GM11168 (cell line): ENCODE data around the gene VAV3.
"Not testable (repeated sequence)": the region's sequence is repeated elsewhere in the genome, so short reads cannot be mapped to it uniquely, and the experiment has no call there.

Experiments
- in situ Hi-C: fragments of 300-500 bp; cut with MboI; formaldehyde crosslinking; loops from one replicate; pipeline ENCODE4 v1.12.0; 2022; ENCODE audit warnings: low sequenced_read_pairs; ENCODE audit not compliant: unreplicated experiment

Gene VAV3

DNA sequence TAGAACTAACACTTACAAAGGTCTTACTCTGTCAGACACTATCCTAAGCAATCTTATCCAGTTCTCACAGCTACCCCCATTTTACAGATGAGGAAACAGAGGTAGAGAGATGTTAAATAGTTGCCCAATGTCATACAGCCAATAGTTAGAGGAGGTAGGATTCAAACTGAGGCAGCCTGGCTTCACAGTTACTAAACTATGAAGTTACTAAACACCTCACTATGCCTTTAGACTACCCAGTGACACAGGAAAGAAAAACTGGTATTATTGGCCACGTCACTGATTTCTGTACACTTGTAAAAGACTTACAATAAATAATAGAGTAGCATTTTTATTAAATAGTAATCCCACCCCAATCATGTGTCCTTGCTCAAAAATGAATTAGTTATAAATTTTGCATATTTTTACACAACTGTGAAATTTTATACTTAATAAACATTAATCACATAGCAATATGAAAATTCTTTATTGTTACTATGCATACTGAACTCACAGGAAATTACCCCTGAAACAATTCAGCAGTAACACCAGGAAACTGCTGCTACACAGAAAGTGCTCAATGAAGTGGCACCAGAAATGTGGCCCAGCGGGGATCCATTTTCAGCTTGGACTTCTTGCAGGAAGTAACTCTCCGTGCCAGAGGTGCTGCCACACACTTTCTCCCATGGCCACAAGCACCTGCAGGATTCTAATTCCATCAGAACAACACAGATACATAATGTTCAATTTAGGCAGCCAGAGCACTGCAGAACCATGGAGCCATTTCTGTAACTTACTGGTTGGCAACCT, 69.4 kb downstream of the VAV3 start:
- in situ Hi-C loops, result no loop called here

DNA sequence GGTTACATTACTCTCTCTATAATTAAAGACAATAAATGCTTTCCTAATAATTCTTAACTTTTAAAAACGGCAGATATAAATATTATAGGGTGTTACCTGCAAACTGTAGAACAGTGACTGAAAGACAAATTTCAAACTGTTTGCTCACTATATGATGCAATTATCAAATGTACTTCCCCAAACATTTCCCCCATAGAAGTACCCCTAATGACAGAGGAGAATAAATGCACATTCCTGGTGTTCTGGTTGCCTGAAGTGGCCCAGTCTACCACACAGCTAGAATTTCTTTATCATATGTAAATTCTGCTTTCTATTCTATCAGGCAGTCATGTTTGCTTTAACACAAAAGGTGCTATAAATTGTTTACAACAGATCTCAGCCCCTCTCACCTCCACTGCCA, 70.4 kb downstream of the VAV3 start:
- in situ Hi-C loops, result no loop called here

DNA sequence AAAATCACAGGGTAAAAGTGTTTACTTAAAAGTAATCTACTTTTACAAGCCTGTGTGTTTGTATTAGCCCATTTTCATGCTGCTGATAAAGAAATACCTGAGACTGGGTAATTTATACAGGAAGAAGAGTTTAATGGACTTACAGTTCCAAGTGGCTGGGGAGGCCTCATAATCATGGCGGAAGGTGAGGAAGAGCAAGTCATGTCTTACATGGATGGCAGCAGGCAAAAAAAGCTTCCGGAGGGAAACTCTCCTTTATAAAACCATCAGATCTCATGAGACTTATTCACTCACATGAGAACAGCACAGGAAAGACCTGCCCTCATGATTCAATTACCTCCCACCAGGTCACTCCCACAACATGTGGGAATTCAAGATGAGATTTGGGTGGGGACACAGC, 71.6 kb downstream of the VAV3 start:
- in situ Hi-C loops, result not testable (repeated sequence)

DNA sequence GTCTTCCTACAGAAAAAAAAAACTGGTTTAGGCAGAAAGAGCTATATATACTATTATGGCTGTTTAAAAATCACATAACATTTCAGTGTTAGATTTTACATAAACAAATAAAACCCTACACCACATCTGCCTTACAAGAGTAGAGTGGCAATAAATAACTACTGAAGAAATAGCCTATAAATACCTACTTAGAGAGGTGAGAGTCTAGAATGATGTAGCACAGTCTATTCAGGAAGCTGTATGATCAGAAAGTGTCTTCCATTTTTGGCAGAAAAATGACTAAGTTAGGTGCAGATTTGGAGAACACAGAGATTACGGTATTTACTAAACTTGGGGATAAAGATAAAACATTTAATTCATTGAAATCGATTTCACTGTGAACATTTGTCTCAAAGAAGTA, 75.5 kb downstream of the VAV3 start:
- in situ Hi-C loops, result no loop called here

DNA sequence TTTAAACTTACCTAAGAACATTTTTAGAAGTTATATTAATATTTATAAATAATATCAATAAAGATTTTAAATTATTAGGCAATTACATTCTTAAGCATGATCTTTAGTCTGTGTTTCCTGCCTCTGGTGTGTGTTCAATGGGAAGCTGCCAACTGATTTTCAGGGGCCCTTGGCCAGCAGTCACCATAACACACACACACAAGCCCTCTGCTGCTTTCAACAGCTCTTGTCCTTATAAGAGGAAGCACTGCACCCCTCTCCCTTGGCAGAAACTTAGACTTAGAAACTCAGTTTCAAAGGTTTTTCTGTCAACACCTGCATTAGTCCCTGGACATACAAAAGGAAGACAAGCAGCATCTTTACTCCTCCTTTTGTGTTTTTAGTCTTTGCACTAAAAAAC, 81.4 kb downstream of the VAV3 start:
- in situ Hi-C loops, result no loop called here

DNA sequence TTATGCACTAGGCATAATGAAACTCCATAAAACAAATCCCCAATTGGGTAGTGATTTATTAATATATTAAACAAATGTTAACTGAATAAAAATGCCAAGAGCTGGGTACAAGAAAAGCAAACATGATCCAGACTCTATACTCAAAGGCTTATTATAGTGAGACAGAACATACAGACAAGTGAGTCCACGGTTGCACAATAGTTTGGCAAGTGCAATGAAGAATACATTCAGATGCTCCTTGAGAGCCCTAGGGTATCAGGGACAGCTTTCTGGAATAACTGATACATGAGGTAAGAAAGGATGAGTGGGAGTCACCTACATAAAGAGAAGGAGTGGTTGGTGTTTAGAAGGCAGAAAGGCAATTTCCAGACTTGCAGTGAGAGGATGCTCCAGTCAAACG, 85.1 kb downstream of the VAV3 start:
- in situ Hi-C loops, result no loop called here

DNA sequence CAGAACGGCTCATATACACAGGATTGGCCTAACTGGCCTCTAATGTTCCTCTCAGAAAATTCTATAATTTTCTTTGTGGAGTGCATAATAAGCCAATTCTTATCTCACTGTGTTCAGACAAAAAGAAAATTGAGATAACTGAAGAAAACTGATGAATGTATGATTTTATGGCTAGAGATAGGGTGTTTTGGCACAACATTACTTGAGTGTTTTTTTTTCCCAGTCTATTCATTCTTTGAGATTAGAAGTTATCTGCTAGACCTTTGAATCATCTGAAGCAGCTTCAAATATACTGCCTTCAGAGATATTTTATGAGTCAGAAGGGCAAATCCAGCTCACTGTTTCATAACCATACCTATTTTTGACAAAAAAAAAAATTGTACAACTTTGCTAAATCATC, 85.6 kb downstream of the VAV3 start:
- in situ Hi-C loops, result no loop called here

DNA sequence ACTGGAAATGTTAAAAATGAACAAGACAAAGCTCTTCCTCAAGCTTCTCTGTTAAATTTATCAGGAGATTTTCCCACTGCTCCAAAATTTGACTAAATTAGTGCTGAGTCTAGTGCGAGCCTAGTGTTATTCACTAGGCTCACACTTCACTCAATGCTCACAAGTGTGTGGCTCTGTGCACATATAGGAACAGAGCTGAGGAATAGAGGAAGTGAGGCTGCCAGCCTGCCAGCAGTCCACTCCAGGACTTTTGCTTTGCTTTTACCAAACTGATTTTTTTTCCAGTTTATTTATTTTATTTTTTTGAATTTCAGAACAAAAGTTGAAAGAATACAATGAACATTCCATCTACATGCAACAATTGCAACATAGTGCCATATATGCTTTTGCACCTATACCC, 87.2 kb downstream of the VAV3 start:
- in situ Hi-C loops, result no loop called here

DNA sequence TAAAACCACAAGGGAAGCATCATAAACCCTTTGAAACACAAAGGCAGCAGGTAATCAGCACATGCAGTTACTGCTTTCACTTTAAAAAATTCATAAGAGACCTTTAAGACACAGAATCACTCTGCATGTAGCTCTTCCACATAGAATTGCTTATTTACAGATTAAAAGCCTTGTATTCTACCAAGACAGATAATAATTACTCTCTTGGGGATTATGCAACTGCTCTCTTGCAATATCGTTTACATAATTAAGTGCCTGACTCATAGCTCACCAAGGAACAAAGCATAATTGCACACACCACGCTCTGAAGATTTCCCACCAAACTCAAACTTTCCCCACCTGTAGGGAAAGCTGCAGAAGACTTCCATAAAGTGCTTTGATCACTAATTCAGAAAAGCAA, 87.9 kb downstream of the VAV3 start:
- in situ Hi-C loops, result no loop called here

DNA sequence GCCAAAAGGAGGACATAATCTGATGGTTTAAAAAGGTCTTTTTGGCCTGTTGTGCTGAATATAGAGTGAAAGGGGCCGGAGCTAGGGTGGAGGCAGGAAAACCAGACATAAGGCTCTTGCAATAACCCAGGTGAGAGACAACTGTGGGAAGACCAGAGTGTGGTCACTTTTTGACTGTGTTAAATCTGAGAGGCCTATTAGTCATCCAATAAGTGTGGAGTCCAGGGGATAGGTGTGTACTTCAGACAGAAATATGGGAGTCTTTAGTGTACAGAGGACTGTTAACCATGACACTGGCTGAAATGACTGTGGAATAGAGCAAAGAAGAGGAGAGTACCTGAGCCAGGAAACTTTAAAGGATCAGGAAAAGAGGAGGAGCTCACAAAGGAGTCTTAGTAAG, 89.3 kb downstream of the VAV3 start:
- in situ Hi-C loops, result no loop called here

DNA sequence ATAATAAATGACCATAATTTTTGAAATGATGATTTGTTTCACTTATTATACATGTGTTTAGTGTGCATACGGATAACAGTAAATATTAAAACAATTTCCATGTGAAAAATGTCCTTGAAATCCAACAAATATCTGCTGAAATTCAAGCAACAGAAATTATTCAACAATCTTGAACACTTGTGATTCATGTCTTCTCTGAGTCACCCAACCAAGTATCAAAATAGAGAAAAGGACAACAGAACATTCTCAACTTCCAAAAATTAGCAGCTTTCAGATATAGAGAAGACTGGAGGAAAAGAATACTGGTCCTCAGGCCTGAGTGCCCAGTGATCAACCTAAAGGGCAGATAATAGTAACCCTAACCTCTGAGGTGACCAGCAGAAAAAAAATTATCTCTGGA, 90.8 kb downstream of the VAV3 start:
- in situ Hi-C loops, result no loop called here

DNA sequence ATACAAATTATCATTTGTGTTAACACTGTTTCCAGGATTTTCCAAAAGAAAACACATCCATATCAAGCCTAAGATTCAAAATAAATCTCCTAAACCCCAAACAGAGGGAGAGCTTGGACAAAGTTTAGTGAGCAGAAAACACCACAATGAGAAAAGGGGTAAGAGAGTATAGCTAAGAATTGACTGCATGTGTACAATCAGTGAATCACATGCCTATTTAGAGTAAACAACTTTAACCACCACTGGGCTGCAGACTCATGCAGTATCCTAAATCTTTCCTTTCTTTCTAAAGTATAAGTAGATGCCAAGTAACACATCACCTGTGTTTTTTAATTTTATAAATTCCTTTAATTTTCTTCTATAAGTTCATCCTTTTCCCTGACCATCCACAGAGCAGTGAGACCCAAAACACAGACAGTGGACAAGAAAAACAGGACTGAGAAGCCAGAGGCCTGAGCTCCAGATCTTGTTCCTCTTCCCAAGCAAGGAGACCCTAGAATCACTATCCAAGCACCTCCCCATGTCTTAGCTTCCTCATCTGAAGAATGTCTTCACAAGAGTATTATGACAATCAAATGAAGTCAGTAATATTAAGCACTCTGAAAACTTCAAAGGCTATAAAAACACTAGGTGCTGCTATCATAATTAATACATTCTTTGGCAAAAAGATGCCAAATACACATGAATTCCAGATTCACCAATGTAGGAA, 93.1 kb downstream of the VAV3 start:
- in situ Hi-C loops, result no loop called here

DNA sequence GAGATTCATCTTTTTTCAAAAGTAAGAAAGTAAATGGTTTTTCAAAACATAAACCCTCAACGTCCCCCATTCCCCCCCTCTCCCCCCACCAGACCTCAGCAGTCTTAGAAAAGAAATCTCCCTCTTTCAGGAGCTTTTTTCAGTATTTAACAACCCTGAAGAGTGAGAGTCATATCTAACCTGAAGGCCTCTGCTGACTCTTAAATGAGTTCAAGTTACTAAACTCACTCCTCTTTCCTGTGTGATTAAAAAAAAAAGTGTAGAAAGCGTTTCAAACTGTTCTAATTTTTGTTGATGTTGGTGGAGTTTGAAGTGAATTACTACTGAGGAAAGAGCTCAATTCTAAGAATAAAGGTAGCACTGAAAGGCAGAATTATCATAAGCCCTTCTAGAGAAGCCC, 93.7 kb downstream of the VAV3 start:
- in situ Hi-C loops, result no loop called here

DNA sequence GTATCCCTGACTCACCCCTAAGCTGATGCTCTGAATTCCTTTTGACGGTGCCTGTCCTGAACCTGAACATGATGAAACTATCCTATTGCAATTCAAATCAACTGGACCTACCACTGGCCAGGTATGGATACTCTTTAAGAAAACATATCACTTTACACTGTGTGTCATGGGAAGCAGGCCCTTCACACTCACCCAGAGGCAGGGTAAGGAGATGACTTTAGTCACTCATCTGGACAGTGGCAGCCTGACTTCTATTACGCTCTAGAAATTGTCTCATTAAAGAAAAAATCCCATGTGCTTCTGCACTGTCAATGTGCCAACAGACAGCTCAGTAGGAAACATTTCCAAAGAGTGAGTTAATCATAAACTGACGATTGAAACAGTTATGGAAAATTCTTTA, 94.3 kb downstream of the VAV3 start:
- in situ Hi-C loops, result no loop called here

DNA sequence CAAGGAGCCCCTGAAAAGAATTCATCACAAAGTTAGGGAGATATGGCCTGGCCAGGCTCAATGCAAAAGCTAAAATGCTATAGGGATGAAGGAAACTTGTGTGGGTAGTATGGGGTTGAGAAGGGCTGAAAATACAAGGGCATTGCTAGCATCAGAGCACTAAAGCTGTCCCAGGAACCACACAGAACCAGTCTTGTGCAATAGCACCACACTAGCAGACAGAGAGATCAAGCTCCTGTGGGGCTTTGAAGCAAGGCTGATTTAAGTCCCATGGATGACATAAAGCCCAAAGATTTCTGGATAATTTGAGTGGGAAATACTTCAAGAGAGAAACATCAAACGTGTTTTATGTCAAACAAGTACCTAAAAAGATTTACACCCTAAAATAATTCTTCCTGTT, 97.1 kb downstream of the VAV3 start:
- in situ Hi-C loops, result no loop called here

DNA sequence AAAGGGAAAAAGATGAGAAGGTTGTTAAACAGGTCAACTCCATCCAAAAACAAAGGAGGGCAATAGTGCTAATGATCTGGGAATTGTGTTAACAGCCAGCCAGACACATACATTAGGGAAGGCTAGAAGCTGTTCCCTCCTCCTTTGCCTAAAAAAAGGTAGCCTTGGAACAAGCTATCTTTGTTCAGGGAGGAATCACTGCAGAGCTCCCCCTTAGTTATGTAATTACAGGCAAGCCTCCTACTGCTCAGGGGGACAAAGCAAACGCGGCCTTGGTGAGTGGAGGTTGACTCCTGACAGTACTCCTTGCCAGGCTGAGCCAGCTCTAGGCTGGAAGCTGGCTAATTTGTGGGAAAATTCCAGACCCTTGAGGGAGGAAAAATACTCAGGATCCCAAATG, 97.6 kb downstream of the VAV3 start:
- in situ Hi-C loops, result no loop called here

DNA sequence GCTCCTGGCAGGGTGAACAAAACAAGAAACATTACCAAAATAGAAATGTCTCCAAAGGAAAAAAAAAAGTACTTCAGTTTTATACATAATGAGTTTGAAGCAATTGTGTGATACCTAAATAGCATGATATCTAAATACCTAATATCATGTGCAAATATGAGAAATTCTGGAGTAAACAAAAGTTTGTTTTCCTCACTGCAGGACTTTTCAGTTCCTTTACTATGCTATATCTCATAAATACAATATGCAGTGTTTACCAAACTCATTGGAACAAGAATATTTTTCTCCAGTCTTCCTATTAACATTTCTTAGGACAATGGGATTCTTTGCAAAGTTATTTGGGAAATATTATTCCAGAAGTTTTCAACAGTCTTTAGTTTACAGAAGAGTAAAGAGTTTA, 98.1 kb downstream of the VAV3 start:
- in situ Hi-C loops, result no loop called here

DNA sequence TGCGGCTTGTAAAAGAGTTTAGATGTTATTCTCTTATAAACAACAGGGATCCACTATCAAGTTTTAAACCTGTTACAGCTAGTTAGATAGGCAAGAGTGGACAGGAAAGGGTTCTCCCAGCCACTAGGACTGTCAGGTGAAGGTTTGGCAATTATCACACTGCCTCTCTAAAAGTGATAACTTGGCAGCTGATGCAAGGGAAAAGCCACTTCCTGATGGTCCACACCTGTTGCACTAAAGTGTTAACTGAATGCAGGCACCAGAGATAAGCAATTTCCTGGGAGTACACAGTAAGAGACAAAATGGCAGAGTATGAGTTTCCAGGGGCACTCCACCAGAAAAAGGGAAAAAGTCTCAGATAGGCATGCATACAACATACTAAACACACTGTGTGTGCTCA, 99.4 kb downstream of the VAV3 start:
- in situ Hi-C loops, result no loop called here

DNA sequence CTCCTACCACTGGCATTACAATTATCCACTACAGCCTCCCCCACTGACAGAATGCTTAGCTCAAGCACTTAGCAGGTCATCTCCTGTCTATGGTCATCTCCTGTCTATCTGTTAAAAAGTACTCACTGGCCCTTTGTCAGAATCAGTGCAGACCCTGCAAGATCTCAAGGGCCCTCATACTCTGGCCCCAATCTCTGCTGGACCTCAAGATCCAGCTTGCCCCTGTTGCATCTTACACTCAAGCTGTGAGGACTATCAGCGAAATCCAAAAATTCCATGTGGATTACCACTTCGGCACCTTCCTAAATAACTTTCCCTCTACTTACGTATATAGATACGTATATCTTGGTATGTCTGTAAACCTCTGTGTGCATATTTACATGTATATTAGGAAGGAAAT, 101.6 kb downstream of the VAV3 start:
- in situ Hi-C loops, result no loop called here

DNA sequence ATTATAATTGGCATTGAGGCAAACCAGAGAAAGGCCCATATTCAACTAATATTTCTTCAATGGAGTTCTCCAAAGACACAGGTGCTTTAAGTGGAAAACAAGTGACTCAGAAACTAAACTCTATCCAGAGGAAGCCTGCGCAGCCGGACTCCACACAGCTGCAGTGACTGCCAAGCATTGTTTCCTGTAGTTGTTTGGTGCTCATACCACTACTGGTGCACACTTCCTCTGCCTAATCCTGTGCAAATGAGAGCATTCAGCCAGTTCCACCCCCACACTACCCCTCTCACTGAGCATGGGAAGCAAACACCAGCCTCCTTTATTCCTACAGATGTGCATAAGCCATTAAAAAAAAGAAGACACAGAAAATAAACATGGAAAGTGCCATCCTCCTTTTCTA, 102.9 kb downstream of the VAV3 start:
- in situ Hi-C loops, result no loop called here

DNA sequence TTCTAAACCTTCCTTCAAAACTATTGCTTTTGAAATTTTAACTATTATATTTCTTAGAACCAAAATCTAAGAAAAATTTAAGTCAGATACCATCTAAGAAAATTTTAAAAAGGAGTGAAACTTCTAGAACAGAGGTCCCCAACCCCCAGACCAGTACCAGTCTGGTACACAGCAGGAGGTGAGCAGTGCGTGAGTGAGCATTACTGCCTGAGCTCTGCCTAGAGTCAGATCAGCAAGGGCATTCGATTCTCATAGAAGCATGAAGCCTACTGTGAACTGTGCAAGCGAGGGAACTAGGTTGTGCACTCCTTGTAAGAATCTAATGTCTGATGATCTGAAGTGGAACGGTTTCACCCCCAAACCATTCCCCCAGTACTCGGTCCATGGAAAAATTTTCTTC, 106.7 kb downstream of the VAV3 start:
- in situ Hi-C loops, result no loop called here

DNA sequence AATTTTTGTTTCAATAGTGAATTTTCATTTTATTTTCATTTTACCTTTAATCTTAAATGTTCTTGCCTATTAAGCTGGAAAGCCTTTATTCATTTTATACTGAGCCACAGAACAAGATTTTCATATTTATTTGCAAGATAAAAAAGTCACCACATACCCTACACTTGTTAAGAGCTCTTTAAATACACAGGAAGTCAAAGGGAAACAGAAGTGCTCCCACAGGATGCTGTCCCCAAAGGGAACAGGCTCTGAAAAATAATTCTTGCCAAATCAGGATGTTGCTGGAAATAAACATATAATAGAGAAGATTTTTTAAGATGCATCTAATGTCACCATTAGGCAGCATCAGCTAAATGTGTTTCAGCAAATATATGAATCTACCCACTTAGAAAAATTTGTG, 113.6 kb downstream of the VAV3 start:
- in situ Hi-C loops, result no loop called here
